ENCODE data around the gene EXD3. TPM values are rescaled to one million over a fixed set of nuclear protein-coding genes. Genes with fewer than 3 reads are reported as not detected.
"Not testable (repeated sequence)": the region's sequence is repeated elsewhere in the genome, so short reads cannot be mapped to it uniquely, and the experiment has no call there.

Gene EXD3
- total RNA-seq (ENCODE audit: insufficient read depth, low replicate concordance), result 12.0 TPM

DNA sequence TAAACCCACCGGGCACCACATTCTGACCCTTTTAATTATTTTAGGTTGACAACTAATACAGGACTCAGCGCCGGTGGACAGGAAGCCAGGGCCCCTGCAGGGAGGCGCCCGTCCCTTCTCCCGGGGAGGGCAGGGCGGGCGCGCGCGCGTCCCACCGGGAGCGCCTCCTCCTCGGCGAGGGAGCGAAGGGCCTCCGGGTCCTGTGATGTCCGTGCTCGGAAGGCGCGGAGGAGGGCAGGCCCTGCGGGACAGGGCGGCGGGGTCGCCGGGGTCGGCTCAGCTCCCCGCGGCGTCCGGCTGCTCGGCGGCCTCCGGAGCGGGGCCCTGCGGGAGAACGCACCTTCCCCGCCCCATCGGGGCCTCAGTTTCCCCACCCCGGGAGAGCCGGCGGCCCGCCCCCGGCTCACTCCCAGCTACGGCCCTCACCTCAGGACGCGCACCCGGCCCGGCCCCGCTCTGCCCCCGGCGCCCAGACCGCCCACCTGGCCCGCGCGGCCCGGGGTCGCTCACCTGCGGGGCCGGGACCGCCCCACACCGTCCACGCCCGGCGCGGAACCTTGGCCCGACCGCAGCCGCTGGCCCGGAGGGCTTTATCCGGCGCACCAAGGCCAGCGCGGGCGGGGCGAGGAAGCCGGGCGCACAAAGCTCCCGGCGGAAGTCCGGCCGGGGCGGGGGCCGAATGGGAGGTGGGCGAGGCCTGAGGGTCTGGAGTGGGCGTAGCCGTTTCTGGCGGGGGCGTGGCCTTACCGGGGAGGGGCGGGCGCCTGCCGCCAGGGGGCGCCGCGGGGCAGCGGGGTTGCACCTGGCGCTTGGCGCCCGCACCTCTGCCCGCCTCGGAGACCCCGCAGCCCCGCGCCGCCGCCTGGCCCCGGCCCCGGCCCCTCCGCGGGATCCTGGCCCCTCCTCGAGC is at the start of gene EXD3, which contains the start of gene NOXA1:
Gene EXD3, minus strand, starts transcription at position 559 of the 910 bp plus-strand sequence. CDS start 27,805 bp downstream, outside the sequence.
Gene NOXA1, plus strand, starts transcription at position 790 of the 910 bp plus-strand sequence. CDS start 137 bp downstream, outside the sequence.
- peak; percentile 91 for DNase-seq (ENCODE audit: low spot score)

- no peak for DNase-seq (ENCODE audit: low spot score)
These were observed 47.8 kb upstream of the EXD3 start for GRCh38 chr9:137470785-137471184.

DNA sequence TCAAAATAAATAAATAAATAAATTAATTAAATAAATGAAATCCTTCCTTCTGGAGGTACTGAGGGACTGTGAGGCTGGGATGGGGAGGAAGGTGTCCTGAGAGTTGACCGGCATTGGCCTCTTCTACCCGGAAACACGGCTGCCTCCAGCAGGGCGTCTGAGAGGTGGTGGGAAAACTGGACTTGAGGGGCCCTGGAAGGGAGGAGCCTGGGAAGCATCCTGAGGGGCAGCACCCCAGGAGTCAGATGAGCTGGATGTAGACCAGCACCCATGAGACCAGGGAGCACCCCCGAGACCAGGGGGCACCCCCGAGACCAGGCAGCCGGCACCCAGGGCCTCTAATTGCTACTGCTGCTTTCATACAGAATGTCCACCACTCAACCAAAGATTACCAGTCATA is 44.9 kb upstream of the EXD3 start:
- DNase-seq (ENCODE audit: low spot score), result no peak

GRCh38 chr9:137467161-137467581 is 44.2 kb upstream of the EXD3 start:
- no peak for DNase-seq (ENCODE audit: low spot score)

DNA sequence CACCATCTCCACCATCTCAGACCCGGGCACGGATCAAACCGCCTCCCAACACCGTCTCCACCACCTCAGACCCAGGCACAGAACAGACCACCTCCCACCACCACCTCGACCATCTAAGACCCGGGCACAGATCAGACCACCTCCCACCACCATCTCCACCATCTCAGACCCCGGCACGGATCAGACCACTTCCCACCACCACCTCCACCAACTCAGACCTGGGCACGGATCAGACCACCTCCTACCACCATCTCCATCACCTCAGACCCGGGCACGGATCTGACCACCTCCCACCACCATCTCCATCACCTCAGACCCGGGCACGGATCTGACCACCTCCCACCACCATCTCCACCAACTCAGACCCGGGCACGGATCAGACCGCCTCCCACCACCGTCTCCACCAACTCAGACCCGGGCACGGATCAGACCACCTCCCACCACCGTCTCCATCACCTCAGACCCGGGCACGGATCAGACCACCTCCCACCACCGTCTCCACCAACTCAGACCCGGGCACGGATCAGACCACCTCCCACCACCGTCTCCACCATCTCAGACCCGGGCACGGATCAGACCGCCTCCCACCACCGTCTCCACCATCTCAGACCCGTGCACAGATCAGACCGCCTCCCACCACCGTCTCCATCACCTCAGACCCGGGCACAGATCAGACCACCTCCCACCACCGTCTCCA is 43.6 kb upstream of the EXD3 start:
- DNase-seq (ENCODE audit: low spot score), result not testable (repeated sequence)

DNA sequence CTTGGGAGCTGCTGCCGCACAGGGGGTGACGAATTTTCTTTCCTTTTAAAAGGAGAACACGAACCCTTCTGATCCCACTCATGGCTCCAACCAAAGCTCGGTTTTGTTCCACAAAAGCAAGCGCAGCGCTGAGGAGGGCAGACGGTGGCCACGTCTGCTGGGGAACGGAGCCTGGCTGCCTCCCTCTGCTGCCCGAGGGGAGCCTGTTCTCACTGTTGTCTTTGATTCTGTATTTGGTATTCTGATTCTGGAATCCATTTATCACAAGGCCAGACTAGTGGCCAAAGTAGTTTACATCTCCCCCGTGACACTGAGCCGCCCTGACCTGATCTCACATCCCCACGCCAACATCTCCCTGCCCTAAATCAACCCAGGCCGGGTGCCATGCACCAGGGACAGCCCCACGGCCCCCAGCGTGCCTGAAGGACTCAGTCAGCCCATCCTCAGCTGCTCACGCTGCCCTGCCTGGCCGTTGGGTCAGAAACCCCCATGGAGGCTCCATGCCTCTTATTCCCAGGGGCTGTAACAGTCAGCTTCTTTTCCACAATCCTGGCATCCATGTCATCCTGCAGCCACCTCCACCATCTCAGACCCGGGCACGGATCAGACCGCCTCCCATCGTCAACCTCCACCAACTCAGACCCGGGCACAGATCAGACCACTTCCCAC is 42.9 kb upstream of the EXD3 start:
- no peak for DNase-seq (ENCODE audit: low spot score)

- DNase-seq (ENCODE audit: low spot score), result no peak
These were observed 42.2 kb upstream of the EXD3 start for GRCh38 chr9:137465000-137465719.

DNA sequence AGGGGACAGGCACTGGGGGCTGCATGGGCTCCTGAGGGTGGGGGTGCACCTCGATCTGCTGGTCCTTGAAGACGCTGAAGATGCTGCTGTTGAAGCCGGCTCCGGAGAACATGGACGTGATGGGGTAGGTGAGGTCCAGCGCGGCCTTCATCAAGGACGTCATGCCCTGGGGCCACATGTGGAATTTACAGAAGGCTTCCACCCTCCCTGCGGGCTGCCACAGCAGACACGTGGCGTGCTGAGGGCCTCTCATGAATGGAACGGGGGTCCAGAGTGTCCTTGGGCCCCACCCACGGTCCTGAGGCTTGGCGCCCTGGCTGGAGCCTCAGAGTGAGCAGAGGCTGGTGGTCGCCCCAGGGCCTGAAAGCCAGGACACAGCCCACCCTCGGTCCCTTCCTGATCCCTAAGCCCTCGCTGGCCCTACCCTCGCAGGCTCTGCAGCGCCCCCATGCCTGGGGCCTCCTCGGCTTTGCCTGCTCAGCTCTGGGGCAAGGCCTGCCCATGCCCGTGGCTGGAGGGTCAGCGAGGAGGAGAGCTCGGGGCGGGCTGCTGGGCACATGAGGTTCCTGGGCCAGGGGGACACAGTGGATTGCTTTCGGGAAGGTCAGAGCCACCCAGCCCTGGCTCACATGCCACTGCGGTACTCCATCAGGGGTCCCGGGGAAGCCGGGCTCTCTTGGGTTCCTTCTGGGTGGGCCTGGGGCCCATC is 41.5 kb upstream of the EXD3 start:
- DNase-seq (ENCODE audit: low spot score), result no peak

- no peak for DNase-seq (ENCODE audit: low spot score)
These were observed 40.9 kb upstream of the EXD3 start for GRCh38 chr9:137463931-137464290.

GRCh38 chr9:137462986-137463930 is 40.3 kb upstream of the EXD3 start:
- no peak for DNase-seq (ENCODE audit: low spot score)

- DNase-seq (ENCODE audit: low spot score), result no peak
These were observed 39.5 kb upstream of the EXD3 start for GRCh38 chr9:137462396-137462985.

GRCh38 chr9:137461663-137462395 is 38.9 kb upstream of the EXD3 start:
- DNase-seq (ENCODE audit: low spot score), result no peak

DNA sequence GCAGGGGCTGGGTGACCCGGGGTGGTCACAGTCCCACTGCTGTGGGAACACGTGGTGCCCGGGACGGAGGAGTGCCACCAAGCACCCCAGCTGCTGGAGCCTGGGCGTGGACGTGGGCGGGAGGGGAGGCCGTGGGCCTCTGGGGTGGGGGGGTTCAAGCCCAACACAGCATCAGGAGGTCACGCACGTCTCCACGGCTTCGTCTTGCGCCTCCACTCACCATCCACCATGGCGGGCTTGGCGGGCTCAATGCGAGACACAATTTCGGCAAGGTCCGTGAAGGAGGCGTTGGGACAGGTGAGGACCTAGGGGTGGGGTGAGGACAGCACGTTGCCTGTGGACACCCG is 38.3 kb upstream of the EXD3 start:
- DNase-seq (ENCODE audit: low spot score), result no peak

- no peak for DNase-seq (ENCODE audit: low spot score)
These were observed 37.7 kb upstream of the EXD3 start for GRCh38 chr9:137460363-137461315.

DNA sequence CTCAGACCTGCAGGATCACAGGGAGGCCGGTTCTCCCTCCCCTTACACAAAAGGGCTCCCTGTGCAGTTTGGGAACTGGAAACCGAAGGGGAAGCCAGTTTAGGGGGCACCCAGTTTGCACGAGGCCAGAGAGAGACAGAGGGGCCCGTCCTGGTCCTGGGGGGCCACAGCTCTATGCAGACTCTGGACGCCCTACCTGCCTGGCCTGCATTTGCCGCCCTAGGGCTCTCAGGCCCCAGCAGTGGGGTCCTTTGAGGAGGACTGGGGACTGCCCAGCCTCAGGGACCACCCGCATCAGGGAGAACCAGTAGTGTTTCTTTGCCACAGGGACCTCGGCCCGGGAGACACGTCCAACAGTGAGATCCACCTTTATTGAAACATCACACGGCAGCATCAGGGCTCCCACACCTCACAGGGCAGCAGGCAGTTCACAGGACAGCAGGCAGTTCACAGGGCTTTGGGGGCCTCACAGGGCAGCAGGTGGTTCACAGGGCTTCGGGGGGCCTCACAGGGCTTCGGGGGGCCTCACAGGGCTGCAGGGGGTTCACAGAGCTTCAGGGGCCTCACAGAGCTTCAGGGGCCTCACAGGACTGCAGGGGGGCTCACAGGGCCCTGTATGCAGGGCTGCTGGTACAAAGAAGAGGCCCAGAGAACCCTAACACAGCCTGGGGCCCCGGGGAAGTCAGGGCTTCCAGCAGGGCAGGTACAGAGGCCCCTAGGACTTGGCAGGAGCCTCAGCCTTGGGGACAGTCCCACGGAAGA is 36.8 kb upstream of the EXD3 start:
- DNase-seq (ENCODE audit: low spot score), result no peak

DNA sequence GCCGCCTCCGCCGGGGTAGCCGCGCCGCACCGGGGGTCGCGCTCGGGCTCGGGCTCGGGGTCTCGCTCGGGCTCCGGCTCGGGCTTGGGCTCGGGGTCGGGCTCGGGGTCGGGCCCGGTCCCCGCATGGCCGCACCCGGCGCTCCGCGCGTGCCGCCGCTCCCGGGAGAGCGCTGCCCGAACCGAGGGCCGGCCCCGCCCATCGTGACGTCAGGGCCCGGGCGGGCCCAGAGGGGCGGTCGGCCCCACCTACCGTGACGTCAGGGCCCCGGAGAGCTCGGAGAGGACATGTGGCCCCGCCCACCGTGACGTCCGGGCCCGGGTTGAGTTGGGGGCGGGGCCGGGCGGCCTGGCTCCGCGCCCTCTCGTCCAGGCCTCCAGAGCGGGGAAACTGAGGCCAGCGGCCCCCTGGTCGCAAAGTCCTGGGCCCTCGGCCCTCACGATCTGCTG is 36.2 kb upstream of the EXD3 start, which contains the start of gene NSMF:
Gene NSMF, minus strand, starts transcription at position 183 of the 449 bp plus-strand sequence. CDS start 232 bp downstream, outside the sequence.
- peak; percentile 94 for DNase-seq (ENCODE audit: low spot score)

Data from umbilical cord (tissue), 2 donors.